ENCODE data around the gene NKAIN2.
"Not testable (repeated sequence)": the region's sequence is repeated elsewhere in the genome, so short reads cannot be mapped to it uniquely, and the experiment has no call there.

Gene NKAIN2

GRCh38 chr6:124459268-124459667 lies 655.6 kb downstream of the NKAIN2 start:
- DNase-seq = no peak

GRCh38 chr6:124462750-124463149 lies 659.1 kb downstream of the NKAIN2 start:
- no peak for DNase-seq

GRCh38 chr6:124463271-124463670 lies 659.6 kb downstream of the NKAIN2 start:
- peak; percentile 92 for DNase-seq

- DNase-seq = not testable (repeated sequence)
Observed at GRCh38 chr6:124464600-124464999, 660.9 kb downstream of the NKAIN2 start.

GRCh38 chr6:124466949-124467348 lies 663.3 kb downstream of the NKAIN2 start:
- DNase-seq = no peak

GRCh38 chr6:124467366-124467765 lies 663.7 kb downstream of the NKAIN2 start:
- DNase-seq = no peak

- DNase-seq = peak; percentile 30
Observed at GRCh38 chr6:124470803-124471202, 667.1 kb downstream of the NKAIN2 start.

- no peak for DNase-seq
Observed at GRCh38 chr6:124475176-124475575, 671.5 kb downstream of the NKAIN2 start.

- DNase-seq = no peak
Observed at GRCh38 chr6:124478906-124479305, 675.2 kb downstream of the NKAIN2 start.

- DNase-seq = peak; percentile 19
Observed at GRCh38 chr6:124479991-124480430, 676.3 kb downstream of the NKAIN2 start.

- DNase-seq = no peak
Observed at GRCh38 chr6:124482071-124482491, 678.4 kb downstream of the NKAIN2 start.

- no peak for DNase-seq
Observed at GRCh38 chr6:124487623-124488431, 684.2 kb downstream of the NKAIN2 start.

GRCh38 chr6:124490122-124490521 lies 686.5 kb downstream of the NKAIN2 start:
- no peak for DNase-seq

- no peak for DNase-seq
Observed at GRCh38 chr6:124493259-124493658, 689.6 kb downstream of the NKAIN2 start.

- no peak for DNase-seq
Observed at GRCh38 chr6:124494956-124495664, 691.4 kb downstream of the NKAIN2 start.

GRCh38 chr6:124495665-124496190 lies 692.1 kb downstream of the NKAIN2 start:
- DNase-seq = no peak

GRCh38 chr6:124496334-124496733 lies 692.7 kb downstream of the NKAIN2 start:
- no peak for DNase-seq

GRCh38 chr6:124512431-124512830 lies 708.8 kb downstream of the NKAIN2 start:
- DNase-seq = peak; percentile 7

- no peak for DNase-seq
Observed at GRCh38 chr6:124517339-124517738, 713.7 kb downstream of the NKAIN2 start.

- DNase-seq = no peak
Observed at GRCh38 chr6:124520514-124520913, 716.8 kb downstream of the NKAIN2 start.

- no peak for DNase-seq
Observed at GRCh38 chr6:124522335-124522734, 718.7 kb downstream of the NKAIN2 start.

- no peak for DNase-seq
Observed at GRCh38 chr6:124524491-124525200, 721.0 kb downstream of the NKAIN2 start.

- no peak for DNase-seq
Observed at GRCh38 chr6:124530926-124531325, 727.3 kb downstream of the NKAIN2 start.

Data from NCI-H82 (cell line).